Embryonic facial prominence (tissue), 1 donor: ENCODE measurements around the gene TANK.
"Not testable (repeated sequence)": the region's sequence is repeated elsewhere in the genome, so short reads cannot be mapped to it uniquely, and the experiment has no call there.

Experiments
- DNase-seq: peaks from one replicate; pipeline ENCODE4 v3.0.0-alpha.2; 2016; ENCODE audit errors: extremely low spot score

Gene TANK

GRCh38 chr2:161278564-161279229, 118.5 kb downstream of the TANK start:
- not testable (repeated sequence) for DNase-seq

- DNase-seq: not testable (repeated sequence)
These were observed 119.1 kb downstream of the TANK start for GRCh38 chr2:161279230-161279815.

GRCh38 chr2:161280906-161281323, 120.7 kb downstream of the TANK start:
- not testable (repeated sequence) for DNase-seq

- DNase-seq: not testable (repeated sequence)
These were observed 121.5 kb downstream of the TANK start for GRCh38 chr2:161281615-161282310.

GRCh38 chr2:161282311-161282644, 122.0 kb downstream of the TANK start:
- DNase-seq: not testable (repeated sequence)

GRCh38 chr2:161283926-161284325, 123.7 kb downstream of the TANK start:
- DNase-seq: no peak
